T-cell (primary cell): ENCODE measurements around the gene ADARB2. TPM values are rescaled to one million over a fixed set of nuclear protein-coding genes. Genes with fewer than 3 reads are reported as not detected.

Experiments used
- ATAC-seq, 4 experiments: fragments of 200-7000 bp in 3 of 4; fragments of 150-1000 bp in 1 of 4; cut with Tn5 transposase; replicated peaks in 1 of 4; 1 replicate in 3 of 4; 2 replicates in 1 of 4; pipeline ENCODE4 v1.10.0; 2021; ENCODE audit warnings: moderate library complexity in 3 of 4, mild to moderate bottlenecking in 2 of 4, moderate number of reproducible peaks in 1 of 4
- CTCF ChIA-PET, 2 donors: fragments of 300-600 bp; sonication (Branson Sonifier 250); formaldehyde crosslinking; loops; one replicate each; lab custom pipeline; 2022; ENCODE audit warnings: antibody characterized with exemption in 2 of 2; lab: Charles Lee
- POLR2A ChIA-PET, 2 donors: fragments of 300-600 bp; sonication (Branson Sonifier 250); formaldehyde crosslinking; loops; one replicate each; lab custom pipeline; 2022; ENCODE audit warnings: antibody characterized with exemption in 2 of 2; lab: Charles Lee
- DNase-seq, 35 experiments: peaks; one replicate each; pipeline versions ENCODE4 v3.0.0 to v3.0.0-alpha.2; 2013 to 2023
- H3K27ac ChIP-seq: one replicate; pipeline ENCODE4 v1.5.1; 2013; ENCODE audit warnings: low read length
- H3K27me3 ChIP-seq, 2 experiments: replicated peaks in 1 of 2; 1 replicate in 1 of 2; 2 replicates in 1 of 2; pipeline versions ENCODE4 v1.6.1 to v1.7.0; 2013; ENCODE audit warnings: low read length in 1 of 2, mixed read lengths in 1 of 2; ENCODE audit not compliant: control insufficient read depth in 2 of 2, insufficient read depth in 2 of 2; ENCODE audit errors: extremely low read depth in 1 of 2
- H3K36me3 ChIP-seq, 2 donors: 1 replicate in 1 of 2; 2 replicates in 1 of 2; pipeline versions ENCODE4 v1.6.1 to v1.7.0; 2013; ENCODE audit warnings: low read length in 1 of 2; ENCODE audit not compliant: control insufficient read depth in 2 of 2, insufficient read depth in 1 of 2; ENCODE audit errors: extremely low read depth in 1 of 2
- H3K4me1 ChIP-seq, 2 experiments: 1 replicate in 1 of 2; 2 replicates in 1 of 2; pipeline versions ENCODE4 v1.6.1 to v1.7.0; 2013; ENCODE audit warnings: low read length in 2 of 2, mixed read lengths in 1 of 2; ENCODE audit not compliant: insufficient read depth in 2 of 2, control insufficient read depth in 1 of 2; ENCODE audit errors: extremely low read depth in 1 of 2
- H3K4me3 ChIP-seq, 2 donors: 1 replicate in 1 of 2; 2 replicates in 1 of 2; pipeline versions ENCODE4 v1.5.1 to v1.7.0; 2013; ENCODE audit warnings: mild to moderate bottlenecking in 2 of 2, low read length in 1 of 2, moderate library complexity in 1 of 2; ENCODE audit not compliant: control insufficient read depth in 1 of 2; ENCODE audit errors: extremely low read depth in 1 of 2
- H3K9me3 ChIP-seq: 2 replicates; pipeline ENCODE4 v1.7.0; 2013
- H3K27ac Mint-ChIP-seq, 2 donors: one replicate each; pipeline ENCODE4 v1.8.0; 2020 to 2021; ENCODE audit warnings: mild to moderate bottlenecking in 2 of 2, mixed read lengths in 2 of 2
- H3K27me3 Mint-ChIP-seq, 2 donors: one replicate each; pipeline ENCODE4 v1.8.0; 2021 to 2022; ENCODE audit warnings: mixed read lengths in 2 of 2
- H3K36me3 Mint-ChIP-seq: one replicate; pipeline ENCODE4 v1.8.0; 2021; ENCODE audit warnings: mixed read lengths
- H3K4me1 Mint-ChIP-seq, 3 donors: one replicate each; pipeline ENCODE4 v1.8.0; 2020 to 2022; ENCODE audit warnings: mixed read lengths in 3 of 3, mild to moderate bottlenecking in 1 of 3
- H3K4me3 Mint-ChIP-seq, 3 donors: one replicate each; pipeline ENCODE4 v1.8.0; 2020 to 2022; ENCODE audit warnings: mild to moderate bottlenecking in 3 of 3, mixed read lengths in 3 of 3, moderate library complexity in 3 of 3
- H3K9me3 Mint-ChIP-seq, 3 donors: one replicate each; pipeline ENCODE4 v1.8.0; 2020 to 2022; ENCODE audit warnings: mixed read lengths in 3 of 3
- WGBS: methylation state at CpG from one replicate; pipeline ENCODE4 v1.1.5; 2013; ENCODE audit warnings: missing lambda C conversion rate; ENCODE audit not compliant: insufficient coverage; 5-methylcytosine and 5-hydroxymethylcytosine counted together
- total RNA-seq, 35 experiments: library from RNA in 6 of 35; stranded (reverse) in 6 of 35; fragments of 120-200 nt in 1 of 35; gene quantifications; one replicate each; pipeline versions ENCODE4 v1.2.1 to v1.2.4 and lab custom pipeline; 2013 to 2026

The ADARB2 gene
- total RNA-seq, 5 donors from 2014 or later (not counting 1 experiment from before 2014, with no cell fraction given), result 0.07 to 4.0 (median 0.41) TPM

GRCh38 chr10:1315178-1315577, 422.1 kb downstream of the ADARB2 start:
- H3K4me3 Mint-ChIP-seq, result no peak overlapping the region
- CTCF ChIA-PET, result no interaction called here
- POLR2A ChIA-PET, result interaction anchor here in 1 of 2 donors (0.6 kb wide), 1 partner anchor 72 kb away, joined by 3 read pairs; no protein-coding TSS in a partner anchor
- Histone ChIP-seq H3K27me3 (peaks cover 0 to 28% of the 10 kb centered on the region in 2 experiments), H3K4me3 (no peak overlapping the region), H3K4me1 (no peaks in the 10 kb centered on the region), H3K27ac (no peak overlapping the region), H3K9me3 (no peaks in the 10 kb centered on the region), H3K36me3 (no peaks in the 10 kb centered on the region)
- no peaks in the 10 kb centered on the region for H3K36me3 Mint-ChIP-seq
- H3K27ac Mint-ChIP-seq, result no peak overlapping the region
- H3K9me3 Mint-ChIP-seq, result no peaks in the 10 kb centered on the region
- peaks cover 0 to 9% of the 10 kb centered on the region in 2 donors for H3K27me3 Mint-ChIP-seq
- WGBS, result 68% methylated on average over 4 of the region's 10 CpGs
- DNase-seq, result no peak
- no peaks in the 10 kb centered on the region for H3K4me1 Mint-ChIP-seq
- ATAC-seq, result no peak

DNA sequence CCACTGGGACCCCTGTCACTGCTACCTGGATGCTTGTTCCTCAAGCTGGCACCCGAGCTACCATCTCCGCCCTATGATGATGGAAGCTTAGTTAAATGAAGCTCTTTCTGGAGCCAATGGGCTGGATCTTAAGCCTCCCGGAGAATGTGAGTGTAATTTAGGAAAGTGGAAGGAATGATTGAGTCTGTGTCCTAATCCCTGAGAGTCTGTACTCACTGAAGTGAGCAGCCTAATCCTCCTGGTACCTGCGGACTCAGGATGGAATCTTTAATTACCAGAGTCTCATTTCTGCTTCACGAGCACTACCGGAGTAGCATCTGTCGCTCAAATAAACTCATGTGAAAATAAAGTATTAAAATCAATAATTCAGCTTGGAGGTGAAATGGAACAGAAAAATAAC, 425.6 kb downstream of the ADARB2 start:
- H3K9me3 Mint-ChIP-seq, result peaks cover 0 to 4% (median 0%) of the 10 kb centered on the region in 3 donors
- no peak overlapping the region for H3K4me3 ChIP-seq
- H3K27me3 Mint-ChIP-seq, result peaks cover 4 to 9% of the 10 kb centered on the region in 2 donors
- CTCF ChIA-PET, result no interaction called here
- H3K4me1 ChIP-seq, result no peaks in the 10 kb centered on the region
- ATAC-seq (no peak), DNase-seq (no peak)
- H3K4me1 Mint-ChIP-seq, result no peaks in the 10 kb centered on the region
- POLR2A ChIA-PET, result no interaction called here
- peaks cover 0 to 27% of the 10 kb centered on the region in 2 experiments for H3K27me3 ChIP-seq
- H3K36me3 ChIP-seq, result no peaks in the 10 kb centered on the region
- no peak overlapping the region for H3K4me3 Mint-ChIP-seq
- WGBS, result 62% methylated on average over 4 of the region's 7 CpGs
- H3K9me3 ChIP-seq, result no peaks in the 10 kb centered on the region
- H3K27ac Mint-ChIP-seq, result no peak overlapping the region
- no peaks in the 10 kb centered on the region for H3K36me3 Mint-ChIP-seq
- no peak overlapping the region for H3K27ac ChIP-seq

GRCh38 chr10:1310271-1310789, 427.0 kb downstream of the ADARB2 start:
- Histone ChIP-seq H3K4me3 (no peak overlapping the region), H3K4me1 (no peaks in the 10 kb centered on the region), H3K9me3 (no peaks in the 10 kb centered on the region), H3K27me3 (peaks cover 0 to 26% of the 10 kb centered on the region in 2 experiments), H3K36me3 (no peaks in the 10 kb centered on the region), H3K27ac (no peak overlapping the region)
- Mint-ChIP-seq H3K4me1 (no peaks in the 10 kb centered on the region), H3K27me3 (peaks cover 4 to 9% of the 10 kb centered on the region in 2 donors), H3K36me3 (no peaks in the 10 kb centered on the region), H3K27ac (no peak overlapping the region), H3K9me3 (peaks cover 0 to 4% (median 0%) of the 10 kb centered on the region in 3 donors), H3K4me3 (no peak overlapping the region)
- no peak for ATAC-seq
- no peak for DNase-seq
- CTCF ChIA-PET, result no interaction called here
- POLR2A ChIA-PET, result no interaction called here
- 53% methylated on average over 5 of the region's 9 CpGs for WGBS

DNA sequence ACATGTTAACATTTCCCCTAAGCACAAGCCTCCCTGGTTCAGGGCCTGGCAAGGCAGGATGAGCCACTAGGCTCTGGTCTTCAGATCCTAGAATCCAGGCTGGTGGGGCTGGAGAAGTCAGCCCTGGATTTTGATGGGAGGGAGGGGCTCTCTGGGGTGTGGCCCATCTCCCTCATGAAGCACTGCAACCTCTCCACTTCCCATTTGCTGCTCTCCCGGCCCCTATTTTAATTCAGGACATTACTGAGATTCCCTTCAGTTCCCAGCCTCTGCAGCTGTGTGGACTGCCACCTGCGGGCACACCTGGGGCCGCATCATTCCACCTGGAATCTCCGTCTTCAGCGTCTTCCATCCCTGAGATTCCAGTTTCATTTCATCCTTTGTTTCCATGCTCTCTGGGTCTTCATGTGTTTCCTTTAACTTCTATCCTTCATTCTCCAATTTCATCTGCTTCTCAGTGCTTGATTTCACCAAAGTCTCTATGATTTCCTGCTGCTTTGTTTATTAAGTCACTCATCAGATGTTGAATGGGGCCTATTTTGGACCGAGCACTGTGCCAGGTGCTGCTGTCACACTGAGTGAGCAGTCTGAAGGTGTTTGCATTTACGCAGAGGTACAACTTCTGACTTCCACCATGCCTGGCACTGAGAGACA, 427.6 kb downstream of the ADARB2 start:
- no peak overlapping the region for H3K27ac ChIP-seq
- H3K36me3 ChIP-seq, result no peaks in the 10 kb centered on the region
- H3K4me3 ChIP-seq, result no peak overlapping the region
- CTCF ChIA-PET, result no interaction called here
- peaks cover 0 to 4% (median 0%) of the 10 kb centered on the region in 3 donors for H3K9me3 Mint-ChIP-seq
- H3K27me3 Mint-ChIP-seq, result peaks cover 4 to 6% of the 10 kb centered on the region in 2 donors
- no peaks in the 10 kb centered on the region for H3K4me1 Mint-ChIP-seq
- no peak overlapping the region for H3K4me3 Mint-ChIP-seq
- 90% methylated on average over 5 of the region's 7 CpGs for WGBS
- no peak for DNase-seq
- no peak for ATAC-seq
- no peaks in the 10 kb centered on the region for H3K36me3 Mint-ChIP-seq
- peaks cover 0 to 20% of the 10 kb centered on the region in 2 experiments for H3K27me3 ChIP-seq
- H3K9me3 ChIP-seq, result no peaks in the 10 kb centered on the region
- no peak overlapping the region for H3K27ac Mint-ChIP-seq
- POLR2A ChIA-PET, result no interaction called here
- no peaks in the 10 kb centered on the region for H3K4me1 ChIP-seq

DNA sequence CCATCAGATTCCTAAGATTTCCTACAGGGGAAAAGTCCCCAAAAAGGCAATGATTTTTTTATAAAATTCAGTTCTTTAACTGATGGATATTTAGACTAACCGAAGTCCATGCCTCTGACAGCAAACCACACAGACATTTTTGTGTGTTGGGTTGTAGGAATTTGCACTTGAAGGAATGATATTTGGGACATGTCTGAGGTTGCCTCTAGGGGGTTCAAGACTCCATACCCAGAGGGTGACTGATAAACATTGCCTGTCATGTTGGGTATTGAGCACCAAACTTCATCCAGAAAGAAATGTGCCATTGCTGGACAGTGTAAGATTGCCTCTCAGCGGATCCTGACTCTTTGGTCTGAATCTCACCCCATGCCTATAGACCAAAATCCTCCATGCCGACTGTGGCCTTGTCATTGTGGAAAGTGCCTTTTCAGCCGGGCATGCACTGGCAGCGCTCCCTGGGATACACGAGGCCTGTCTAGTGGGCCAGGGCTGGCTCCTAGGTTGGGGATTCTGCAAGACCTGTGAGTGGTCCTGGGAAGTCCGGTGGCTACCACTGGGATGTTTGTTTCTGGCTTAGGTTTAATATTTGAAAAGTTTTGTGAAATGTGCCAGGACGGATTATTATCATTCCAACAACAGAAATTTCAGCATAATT, 428.2 kb downstream of the ADARB2 start:
- Mint-ChIP-seq H3K4me3 (no peak overlapping the region), H3K9me3 (peaks cover 0 to 4% (median 0%) of the 10 kb centered on the region in 3 donors)
- POLR2A ChIA-PET, result no interaction called here

GRCh38 chr10:1308173-1308961, 429.0 kb downstream of the ADARB2 start:
- DNase-seq, result no peak
- Mint-ChIP-seq H3K27me3 (peaks cover 0 to 4% of the 10 kb centered on the region in 2 donors), H3K36me3 (no peaks in the 10 kb centered on the region), H3K27ac (no peak overlapping the region), H3K4me3 (no peak overlapping the region), H3K4me1 (no peaks in the 10 kb centered on the region), H3K9me3 (peaks cover 0 to 4% (median 0%) of the 10 kb centered on the region in 3 donors)
- H3K4me3 ChIP-seq, result no peak overlapping the region
- no CpG with 5 or more reads among the region's 4 CpGs for WGBS
- no peaks in the 10 kb centered on the region for H3K9me3 ChIP-seq
- ChIA-PET POLR2A (no interaction called here), CTCF (no interaction called here)
- no peaks in the 10 kb centered on the region for H3K36me3 ChIP-seq
- H3K27me3 ChIP-seq, result peaks cover 0 to 9% of the 10 kb centered on the region in 2 experiments
- H3K4me1 ChIP-seq, result no peaks in the 10 kb centered on the region
- no peak overlapping the region for H3K27ac ChIP-seq
- no peak for ATAC-seq

More for the DNA sequence above, 428.2 kb downstream of the ADARB2 start:
- CTCF ChIA-PET, result no interaction called here
- ATAC-seq (no peak), DNase-seq (no peak)
- no peak overlapping the region for H3K27ac ChIP-seq
- H3K27me3 ChIP-seq, result peaks cover 0 to 15% of the 10 kb centered on the region in 2 experiments
- no peaks in the 10 kb centered on the region for H3K36me3 ChIP-seq
- H3K9me3 ChIP-seq, result no peaks in the 10 kb centered on the region
- Mint-ChIP-seq H3K4me1 (no peaks in the 10 kb centered on the region), H3K27ac (no peak overlapping the region), H3K36me3 (no peaks in the 10 kb centered on the region), H3K27me3 (peaks cover under 1 to 4% of the 10 kb centered on the region in 2 donors)
- no peaks in the 10 kb centered on the region for H3K4me1 ChIP-seq
- H3K4me3 ChIP-seq, result no peak overlapping the region
- 94% methylated on average over 3 of the region's 8 CpGs for WGBS
